ENCODE results near the gene SLC37A1. TPM values are rescaled to one million over a fixed set of nuclear protein-coding genes. Genes with fewer than 3 reads are reported as not detected.

SLC37A1 gene
- total RNA-seq, 4 donors from 2014 or later, result 10.7 to 21.1 (median 14.0) TPM

DNA sequence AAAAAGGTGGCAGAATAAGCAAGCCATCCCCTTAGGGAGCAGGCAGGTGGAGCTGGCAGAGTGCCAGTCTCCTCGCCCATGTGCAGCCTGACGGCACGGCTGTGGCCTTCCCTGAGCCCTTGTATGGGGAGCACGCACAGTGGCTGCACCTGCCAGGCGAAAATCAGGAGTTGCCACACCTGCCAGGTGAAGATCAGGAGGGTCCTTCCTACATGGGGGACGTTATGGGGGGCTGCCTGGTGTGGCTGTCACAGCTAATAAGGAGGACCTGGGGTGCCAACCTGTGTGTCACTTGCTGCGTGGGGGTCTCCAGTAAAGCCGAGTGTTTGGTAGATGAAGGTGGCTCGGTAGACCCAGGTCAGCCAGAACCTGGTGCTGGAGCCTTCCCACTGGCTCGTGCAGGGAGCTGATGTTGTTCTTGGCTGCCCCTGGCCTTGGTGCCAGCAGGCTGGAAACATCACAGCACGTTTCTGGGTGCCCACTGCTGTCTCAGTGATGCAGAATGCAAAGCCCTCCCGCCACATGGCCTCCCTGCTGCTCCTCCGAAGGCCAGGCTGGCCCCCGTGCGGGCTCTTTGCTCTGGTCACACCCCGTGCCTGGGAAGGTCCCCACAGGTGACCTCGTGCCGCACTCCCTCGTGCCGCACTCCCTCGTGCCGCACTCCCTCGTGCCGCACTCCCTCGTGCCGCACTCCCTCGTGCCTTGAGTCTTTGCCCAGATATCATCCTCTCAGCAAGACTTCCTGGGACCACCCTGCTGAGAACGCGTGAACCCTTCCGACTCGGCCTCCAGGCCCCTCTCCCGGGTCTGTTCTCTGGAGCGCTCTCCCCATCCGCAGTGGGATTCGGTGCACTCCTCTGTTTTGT lies 55.4 kb downstream of the SLC37A1 start:
- Histone ChIP-seq H3K9me3 (no peaks in the 10 kb centered on the region), H3K27me3 (no peaks in the 10 kb centered on the region), H3K27ac (no peak overlapping the region), H3K36me3 (peaks cover 5 to 93% (median 6%) of the 10 kb centered on the region in 3 donors), H3K4me3 (no peak overlapping the region), H3K4me1 (peaks cover 0 to under 1% (median 0%) of the 10 kb centered on the region in 3 donors)
- TF ChIP-seq POLR2A (IDR thresholded peaks at IDR 0.05), result no peak
- TF ChIP-seq, protein P1, sequence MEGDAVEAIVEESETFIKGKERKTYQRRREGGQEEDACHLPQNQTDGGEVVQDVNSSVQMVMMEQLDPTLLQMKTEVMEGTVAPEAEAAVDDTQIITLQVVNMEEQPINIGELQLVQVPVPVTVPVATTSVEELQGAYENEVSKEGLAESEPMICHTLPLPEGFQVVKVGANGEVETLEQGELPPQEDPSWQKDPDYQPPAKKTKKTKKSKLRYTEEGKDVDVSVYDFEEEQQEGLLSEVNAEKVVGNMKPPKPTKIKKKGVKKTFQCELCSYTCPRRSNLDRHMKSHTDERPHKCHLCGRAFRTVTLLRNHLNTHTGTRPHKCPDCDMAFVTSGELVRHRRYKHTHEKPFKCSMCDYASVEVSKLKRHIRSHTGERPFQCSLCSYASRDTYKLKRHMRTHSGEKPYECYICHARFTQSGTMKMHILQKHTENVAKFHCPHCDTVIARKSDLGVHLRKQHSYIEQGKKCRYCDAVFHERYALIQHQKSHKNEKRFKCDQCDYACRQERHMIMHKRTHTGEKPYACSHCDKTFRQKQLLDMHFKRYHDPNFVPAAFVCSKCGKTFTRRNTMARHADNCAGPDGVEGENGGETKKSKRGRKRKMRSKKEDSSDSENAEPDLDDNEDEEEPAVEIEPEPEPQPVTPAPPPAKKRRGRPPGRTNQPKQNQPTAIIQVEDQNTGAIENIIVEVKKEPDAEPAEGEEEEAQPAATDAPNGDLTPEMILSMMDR (IDR thresholded peaks at IDR 0.05), result no peak
- WGBS, 2 donors, result 87 to 97% methylated on average over 13 to 16 of the region's 35 CpGs
- intact Hi-C loops (cut with DNase I), result no loop called here
- no peak for DNase-seq

GRCh38 chr21:42569732-42570301 lies 56.2 kb downstream of the SLC37A1 start:
- Histone ChIP-seq H3K36me3 (peaks cover 6 to 93% (median 10%) of the 10 kb centered on the region in 3 donors), H3K27me3 (no peaks in the 10 kb centered on the region), H3K9me3 (no peaks in the 10 kb centered on the region), H3K4me3 (no peak overlapping the region), H3K4me1 (no peaks in the 10 kb centered on the region), H3K27ac (no peak overlapping the region)
- intact Hi-C loops (cut with DNase I), result no loop called here
- 59 to 82% methylated on average over 5 to 13 of the region's 31 CpGs for WGBS, 2 donors
- DNase-seq, result no peak
- no peak for TF ChIP-seq POLR2A (IDR thresholded peaks at IDR 0.05)
- TF ChIP-seq, protein P1 (IDR thresholded peaks at IDR 0.05), result no peak

- H3K9me3 ChIP-seq, result no peaks in the 10 kb centered on the region
- 96 to 100% methylated on average over 1 to 4 of the region's 9 CpGs for WGBS, 2 donors
- no peaks in the 10 kb centered on the region for H3K4me1 ChIP-seq
- H3K27me3 ChIP-seq, result no peaks in the 10 kb centered on the region
- no peak for DNase-seq
- TF ChIP-seq, protein P1 (IDR thresholded peaks at IDR 0.05), result no peak
- TF ChIP-seq POLR2A (IDR thresholded peaks at IDR 0.05), result no peak
- no peak overlapping the region for H3K27ac ChIP-seq
- intact Hi-C loops (cut with DNase I), result no loop called here
- peaks cover 6 to 93% (median 10%) of the 10 kb centered on the region in 3 donors for H3K36me3 ChIP-seq
- no peak overlapping the region for H3K4me3 ChIP-seq
Measured at GRCh38 chr21:42570362-42570761, 56.7 kb downstream of the SLC37A1 start.

- Histone ChIP-seq H3K4me3 (no peak overlapping the region), H3K27ac (no peak overlapping the region), H3K36me3 (peaks cover 6 to 93% (median 14%) of the 10 kb centered on the region in 3 donors), H3K9me3 (peaks cover 0 to under 1% (median 0%) of the 10 kb centered on the region in 3 donors), H3K4me1 (no peaks in the 10 kb centered on the region), H3K27me3 (no peaks in the 10 kb centered on the region)
- WGBS, 2 donors, result 78 to 90% methylated on average over 16 to 18 of the region's 20 CpGs
- no peak for DNase-seq
- intact Hi-C loops (cut with DNase I), result no loop called here
- TF ChIP-seq POLR2A (IDR thresholded peaks at IDR 0.05), result no peak
- TF ChIP-seq, protein P1 (IDR thresholded peaks at IDR 0.05), result no peak
Measured at GRCh38 chr21:42570841-42571387, 57.3 kb downstream of the SLC37A1 start.
